Measurements from ENCODE around the gene GNE. TPM values are rescaled to one million over a fixed set of nuclear protein-coding genes. Genes with fewer than 3 reads are reported as not detected.

GNE gene
- total RNA-seq, 6 experiments from 2014 or later = 45.4 to 133 (median 76.5) TPM

GRCh38 chr9:36263683-36264082 lies 5.4 kb upstream of the GNE start:
- peaks cover 0 to 6% (median 2%) of the 10 kb centered on the region in 4 donors for H3K4me1 ChIP-seq
- ATAC-seq = no peak
- WGBS (ENCODE audit: insufficient coverage, low coverage, low lambda C conversion rate, missing lambda C conversion rate) = 91% methylated on average over 2 of the region's 2 CpGs

GRCh38 chr9:36258996-36259533 lies 817 bp upstream of the GNE start:
- no peak for TF ChIP-seq CTCF (IDR thresholded peaks at IDR 0.05)
- no peak for TF ChIP-seq POLR2A (IDR thresholded peaks at IDR 0.05)
- Histone ChIP-seq H3K4me1 (peaks cover 0 to 21% (median 6%) of the 10 kb centered on the region in 4 donors), H3K27ac (peak overlapping the region; percentile 98 to 100 (median 99)), H3K27me3 (no peaks in the 10 kb centered on the region), H3K4me3 (peak overlapping the region; percentile 88 to 96 (median 93)), H3K36me3 (no peaks in the 10 kb centered on the region), H3K9me3 (no peaks in the 10 kb centered on the region)
- intact Hi-C loops (cut with DNase I) = no loop called here
- ATAC-seq (no peak), DNase-seq (no peak)
- WGBS (ENCODE audit: insufficient coverage, low coverage, low lambda C conversion rate, missing lambda C conversion rate) = 34% methylated on average over 2 of the region's 7 CpGs

More at GRCh38 chr9:36263683-36264082, 5.4 kb upstream of the GNE start:
- Histone ChIP-seq H3K27ac (no peak overlapping the region), H3K4me3 (no peak overlapping the region), H3K27me3 (no peaks in the 10 kb centered on the region), H3K9me3 (no peaks in the 10 kb centered on the region), H3K36me3 (no peaks in the 10 kb centered on the region)
- TF ChIP-seq POLR2A (IDR thresholded peaks at IDR 0.05) = no peak
- TF ChIP-seq CTCF (IDR thresholded peaks at IDR 0.05) = no peak
- no peak for DNase-seq
- intact Hi-C loops (cut with DNase I) = loop anchor here in 1 of 2 donors (10.0 kb wide), 1 partner anchor 61 kb away; no protein-coding TSS in a partner anchor

GRCh38 chr9:36251428-36251827 lies 6.8 kb downstream of the GNE start:
- H3K4me1 ChIP-seq = peaks cover 0 to 65% (median 17%) of the 10 kb centered on the region in 4 donors
- H3K36me3 ChIP-seq = peaks cover 0 to 20% (median 5%) of the 10 kb centered on the region in 4 donors
- TF ChIP-seq CTCF (IDR thresholded peaks at IDR 0.05) (no peak), POLR2A (IDR thresholded peaks at IDR 0.05) (no peak)
- DNase-seq (no peak), ATAC-seq (peak; percentile 69 to 78 (median 74))
- WGBS (ENCODE audit: insufficient coverage, low coverage, low lambda C conversion rate, missing lambda C conversion rate) = 33% methylated on average over 1 of the region's 1 CpG
- peak overlapping the region; percentile 56 to 100 (median 95) for H3K27ac ChIP-seq
- H3K4me3 ChIP-seq = peak overlapping the region in 2 of 3 donors; percentile 28 to 31
- H3K9me3 ChIP-seq = no peaks in the 10 kb centered on the region
- intact Hi-C loops (cut with DNase I) = no loop called here
- H3K27me3 ChIP-seq = no peaks in the 10 kb centered on the region

GRCh38 chr9:36250079-36250478 lies 8.2 kb downstream of the GNE start:
- Histone ChIP-seq H3K27me3 (no peaks in the 10 kb centered on the region), H3K27ac (peak overlapping the region in 2 of 3 donors; percentile 95 to 100), H3K4me1 (peaks cover 0 to 60% (median 17%) of the 10 kb centered on the region in 4 donors), H3K4me3 (no peak overlapping the region), H3K36me3 (peaks cover 0 to 28% (median 11%) of the 10 kb centered on the region in 4 donors), H3K9me3 (no peaks in the 10 kb centered on the region)
- 0% methylated on average over 1 of the region's 1 CpG for WGBS (ENCODE audit: insufficient coverage, low coverage, low lambda C conversion rate, missing lambda C conversion rate)
- ATAC-seq (no peak), DNase-seq (no peak)
- TF ChIP-seq CTCF (IDR thresholded peaks at IDR 0.05) (no peak), POLR2A (IDR thresholded peaks at IDR 0.05) (no peak)
- intact Hi-C loops (cut with DNase I) = no loop called here
